ENCODE results near the gene SOCS7. TPM values are rescaled to one million over a fixed set of nuclear protein-coding genes. Genes with fewer than 3 reads are reported as not detected.

Gene SOCS7
- total and polyA plus RNA-seq, 2 of the 4 experiments (the other 2 are of a cell fraction) = 6.5 to 6.8 TPM

- Histone ChIP-seq H2BK15ac (ENCODE audit: low read depth, low read length) (no peak overlapping the region), H3K79me1 (ENCODE audit: low read depth in 1 of 2, low read length in 2 of 2) (no peaks in the 10 kb centered on the region; a peak in 1 of 4 replicates), H3K4me2 (ENCODE audit: low read depth, low read length) (no peak overlapping the region), H3K9me1 (ENCODE audit: insufficient read depth, low read length) (0 out of 2 replicates have a peak, but pooled peaks cover 5% of the 10 kb centered on the region), H2AFZ (replicated peaks; ENCODE audit: low read length, poor library complexity) (no peak overlapping the region), H3K27me3 (ENCODE audit: control insufficient read depth, insufficient read depth, low read length) (peaks cover 18% of the 10 kb centered on the region), H3K56ac (ENCODE audit: extremely low read depth, insufficient read depth, low read length) (no peak overlapping the region), H4K8ac (ENCODE audit: low read depth in 2 of 2, low read length in 2 of 2) (no peak overlapping the region), H4K5ac (ENCODE audit: low read depth, low read length) (no peak overlapping the region), H3K4me3 (ENCODE audit: insufficient read depth, low read depth, low read length) (no peak overlapping the region), H2BK20ac (ENCODE audit: low read depth, low read length) (no peak overlapping the region), H4K20me1 (ENCODE audit: insufficient read depth, low read length) (no peaks in the 10 kb centered on the region; the same call in 1 of the 2 replicates), H2BK120ac (ENCODE audit: low read depth, low read length) (no peak overlapping the region), H3K23ac (ENCODE audit: low read depth, low read length) (no peak overlapping the region), H3K9me3 (ENCODE audit: control insufficient read depth, insufficient read depth, low read length) (no peaks in the 10 kb centered on the region), H3K4ac (ENCODE audit: low read depth, low read length) (no peak overlapping the region), H2BK5ac (ENCODE audit: low read depth, low read length, poor library complexity, severe bottlenecking) (no peak overlapping the region), H3K9ac (ENCODE audit: low read depth, low read length) (no peak overlapping the region), H3K36me3 (ENCODE audit: control insufficient read depth, insufficient read depth, low read length) (peaks cover 13% of the 10 kb centered on the region), H2AK9ac (replicated peaks; ENCODE audit: low read depth, low read length, poor library complexity) (no peak overlapping the region), H3K27ac (ENCODE audit: insufficient read depth, low read length) (no peak overlapping the region), H4K91ac (ENCODE audit: insufficient read depth, low read depth, low read length) (no peak overlapping the region), H3K18ac (ENCODE audit: low read depth, low read length) (no peak overlapping the region), H3K14ac (replicated peaks; ENCODE audit: low read depth, low read length) (no peak overlapping the region), H3K4me1 (ENCODE audit: control insufficient read depth, insufficient read depth, low read length) (peaks cover 12% of the 10 kb centered on the region), H2AK5ac (ENCODE audit: low read depth, low read length) (no peak overlapping the region)
- TF ChIP-seq ELK1 (IDR thresholded peaks at IDR 0.05; ENCODE audit: borderline replicate concordance, low read depth, low read length) = no peak
- no peak for TF ChIP-seq POLR2A (IDR thresholded peaks at IDR 0.05; ENCODE audit: low read depth, low read length)
- no peak for TF ChIP-seq CTCF (conservative IDR thresholded peaks at IDR 0.05; ENCODE audit: low read depth, low read length)
- no peak for TF ChIP-seq MAFK (IDR thresholded peaks at IDR 0.05; ENCODE audit: low read depth, low read length)
- no peak for TF ChIP-seq USF2 (IDR thresholded peaks at IDR 0.05; ENCODE audit: low read depth, low read length)
- no peak for TF ChIP-seq SMC3 (IDR thresholded peaks at IDR 0.05; ENCODE audit: low read depth, low read length)
- TF ChIP-seq BHLHE40 (IDR thresholded peaks at IDR 0.05; ENCODE audit: low read depth, low read length) = no peak
- TF ChIP-seq CHD1 (IDR thresholded peaks at IDR 0.05; ENCODE audit: low read depth, low read length) = no peak
- TF ChIP-seq RAD21 (IDR thresholded peaks at IDR 0.05; ENCODE audit: low read length) = no peak
- no peak for TF ChIP-seq FOS (IDR thresholded peaks at IDR 0.05; ENCODE audit: low read depth, low read length)
- no peak for TF ChIP-seq CEBPB (IDR thresholded peaks at IDR 0.05; ENCODE audit: low read depth, low read length)
- no peak for TF ChIP-seq NFE2L2 (IDR thresholded peaks at IDR 0.05; ENCODE audit: low read depth, low read length)
- TF ChIP-seq RFX5 (IDR thresholded peaks at IDR 0.05; ENCODE audit: low read depth, low read length) = no peak
- TF ChIP-seq MXI1 (IDR thresholded peaks at IDR 0.05; ENCODE audit: borderline replicate concordance, low read depth, low read length) = no peak
- no peak for TF ChIP-seq MAZ (IDR thresholded peaks at IDR 0.05; ENCODE audit: borderline replicate concordance, low read depth, low read length)
- TF ChIP-seq RCOR1 (IDR thresholded peaks at IDR 0.05; ENCODE audit: insufficient replicate concordance, low read length) = no peak
- BruUV-seq (replicated peaks) = no TSS peak
- in situ Hi-C loops (cut with MboI; ENCODE audit: low sequenced_read_pairs) (no loop called here), intact Hi-C loops (cut with micrococcal nuclease) (no loop called here), dilution Hi-C loops (cut with HindIII; ENCODE audit: low sequenced_read_pairs, unreplicated experiment) (no loop called here)
- no CpG with 5 or more reads among the region's 3 CpGs for WGBS, 2 experiments (ENCODE audit: extremely low coverage in 2 of 2, insufficient read length in 1 of 2)
- no peak for ATAC-seq (ENCODE audit: low read depth)
- no peak for DNase-seq
- CTCF ChIA-PET = interaction anchor here (0.9 to 1.8 kb wide), 2 partner anchors 9 to 25 kb away, joined by 3 to 6 read pairs; no protein-coding TSS in a partner anchor
- POLR2A ChIA-PET (ENCODE audit: unreplicated experiment) = no interaction called here
These were observed 27.4 kb upstream of the SOCS7 start for GRCh38 chr17:38324141-38324697.
